GM23338 (cell line): Measurements from ENCODE around the gene ZNF22. TPM values are rescaled to one million over a fixed set of nuclear protein-coding genes. Genes with fewer than 3 reads are reported as not detected.

ENCODE experiments used
- ATAC-seq: fragments of 200-7000 bp; cut with Tn5 transposase; 3 replicates; pipeline ENCODE4 v1.9.1; 2020
- DNase-seq: peaks from one replicate; pipeline ENCODE4 v3.0.0-alpha.2; 2015; ENCODE audit warnings: low spot score
- H2AFZ ChIP-seq: fragments of 200-600 bp; sonication (generic); 2 replicates; pipeline ENCODE4 v1.8.0; 2016; ENCODE audit warnings: antibody characterized with exemption, mild to moderate bottlenecking, moderate library complexity
- H3F3A ChIP-seq: fragments of 200-600 bp; sonication (generic); replicated peaks from 2 replicates; pipeline ENCODE4 v1.8.0; 2017; ENCODE audit warnings: antibody characterized with exemption, mixed run types, low read depth
- H3K27ac ChIP-seq: fragments of 200-600 bp; sonication (generic); 2 replicates; pipeline ENCODE4 v1.6.1; 2016; ENCODE audit warnings: low read depth
- H3K27me3 ChIP-seq: fragments of 200-600 bp; sonication (generic); 2 replicates; pipeline ENCODE4 v1.8.0; 2016; ENCODE audit warnings: mild to moderate bottlenecking, mixed run types, moderate library complexity; ENCODE audit not compliant: insufficient read depth
- H3K36me3 ChIP-seq: fragments of 200-600 bp; sonication (generic); 2 replicates; pipeline ENCODE4 v1.8.0; 2016; ENCODE audit warnings: mild to moderate bottlenecking; ENCODE audit not compliant: insufficient read depth
- H3K4me1 ChIP-seq: fragments of 200-600 bp; sonication (generic); 2 replicates; pipeline ENCODE4 v1.8.0; 2016; ENCODE audit warnings: mild to moderate bottlenecking, moderate library complexity; ENCODE audit not compliant: insufficient read depth
- H3K4me2 ChIP-seq: fragments of 200-600 bp; sonication (generic); 2 replicates; pipeline ENCODE4 v1.7.1; 2017; ENCODE audit warnings: mixed run types
- H3K4me3 ChIP-seq: fragments of 200-600 bp; sonication (generic); 2 replicates; pipeline ENCODE4 v1.6.1; 2016; ENCODE audit warnings: mixed run types
- H3K79me2 ChIP-seq: fragments of 200-600 bp; sonication (generic); replicated peaks from 2 replicates; pipeline ENCODE4 v1.8.0; 2017; ENCODE audit warnings: mild to moderate bottlenecking; ENCODE audit not compliant: insufficient read depth
- H3K9me2 ChIP-seq: fragments of 200-600 bp; sonication (generic); 2 replicates; pipeline ENCODE4 v1.8.0; 2017; ENCODE audit not compliant: insufficient read depth
- H4K20me1 ChIP-seq: fragments of 200-600 bp; sonication (generic); replicated peaks from 2 replicates; pipeline ENCODE4 v1.8.0; 2017; ENCODE audit warnings: mild to moderate bottlenecking; ENCODE audit not compliant: insufficient read depth
- H3K27ac Mint-ChIP-seq: 2 replicates; pipeline ENCODE4 v1.8.0; 2020; ENCODE audit warnings: inconsistent platforms, mild to moderate bottlenecking, moderate library complexity, mixed read lengths
- H3K27me3 Mint-ChIP-seq: 3 replicates; pipeline ENCODE4 v1.8.0; 2022; ENCODE audit warnings: low read depth, mild to moderate bottlenecking, moderate library complexity, mixed read lengths, inconsistent platforms; ENCODE audit not compliant: insufficient read depth, poor library complexity
- H3K36me3 Mint-ChIP-seq: 3 replicates; pipeline ENCODE4 v1.8.0; 2021; ENCODE audit warnings: low read depth, mild to moderate bottlenecking, inconsistent platforms, moderate library complexity, mixed read lengths
- H3K4me1 Mint-ChIP-seq: 3 replicates; pipeline ENCODE4 v1.8.0; 2020; ENCODE audit warnings: mild to moderate bottlenecking, inconsistent platforms, mixed read lengths
- H3K4me3 Mint-ChIP-seq: 3 replicates; pipeline ENCODE4 v1.8.0; 2021; ENCODE audit warnings: moderate library complexity, mild to moderate bottlenecking, inconsistent platforms, mixed read lengths
- H3K9me3 Mint-ChIP-seq: 3 replicates; pipeline ENCODE4 v1.8.0; 2020; ENCODE audit warnings: moderate library complexity, mild to moderate bottlenecking, inconsistent platforms, mixed read lengths
- CREB1 ChIP-seq: fragments of 250-450 bp; sonication (Bioruptor Pico); IDR thresholded peaks from 2 replicates; pipeline ENCODE4 v1.5.0; 2020; ENCODE audit warnings: low read depth, mild to moderate bottlenecking, moderate library complexity
- CTCF ChIP-seq, 2 experiments: fragments of 200-600 bp in 1 of 2; sonication (generic) in 1 of 2; conservative IDR thresholded peaks; 2 replicates each; pipeline versions ENCODE4 v1.5.1 to v1.6.1; 2016 to 2017; ENCODE audit warnings: antibody characterized with exemption in 2 of 2, low read depth in 2 of 2, mild to moderate bottlenecking in 2 of 2, moderate library complexity in 1 of 2
- ETS1 ChIP-seq: IDR thresholded peaks from 2 replicates; pipeline ENCODE4 v1.6.1; 2016; ENCODE audit warnings: antibody characterized with exemption
- EZH2 ChIP-seq: fragments of 200-600 bp; sonication (generic); IDR thresholded peaks from one replicate; pipeline ENCODE4 v1.8.0; 2017; ENCODE audit warnings: antibody characterized with exemption, mild to moderate bottlenecking, low read depth; ENCODE audit not compliant: unreplicated experiment
- EZH2phosphoT487 ChIP-seq: fragments of 200-600 bp; sonication (generic); IDR thresholded peaks from one replicate; pipeline ENCODE4 v1.8.1; 2018; ENCODE audit warnings: antibody characterized with exemption; ENCODE audit not compliant: unreplicated experiment
- JUNB ChIP-seq: IDR thresholded peaks from one replicate; pipeline ENCODE4 v1.6.1; 2016; ENCODE audit warnings: antibody characterized with exemption; ENCODE audit not compliant: unreplicated experiment
- NANOG ChIP-seq: IDR thresholded peaks from 2 replicates; pipeline ENCODE4 v1.6.1; 2016; ENCODE audit warnings: antibody characterized with exemption, borderline replicate concordance
- POLR2AphosphoS5 ChIP-seq: IDR thresholded peaks from 2 replicates; pipeline ENCODE4 v1.6.1; 2016; ENCODE audit warnings: antibody characterized with exemption, low read depth
- STAT1 ChIP-seq: IDR thresholded peaks from one replicate; pipeline ENCODE4 v1.6.1; 2016; ENCODE audit warnings: antibody characterized with exemption; ENCODE audit not compliant: unreplicated experiment
- ZNF114 ChIP-seq: fragments of 250-450 bp; sonication (Bioruptor Pico); IDR thresholded peaks from 2 replicates; pipeline ENCODE4 v1.5.0; 2020; ENCODE audit warnings: mild to moderate bottlenecking, moderate library complexity
- ZNF331 ChIP-seq: fragments of 250-450 bp; sonication (Bioruptor Pico); IDR thresholded peaks from 2 replicates; pipeline ENCODE4 v1.5.0; 2020; ENCODE audit warnings: low read depth, mild to moderate bottlenecking, moderate library complexity
- ZNF462 ChIP-seq: fragments of 250-450 bp; sonication (Bioruptor Pico); IDR thresholded peaks from 2 replicates; pipeline ENCODE4 v1.5.0; 2020; ENCODE audit warnings: mild to moderate bottlenecking, moderate library complexity
- polyA plus RNA-seq: library from polyadenylated mRNA; unstranded; fragments of >200 nt; fragmentation: Nextera tagmentation; extraction: Ambion mirVana; gene quantifications from 2 replicates; pipeline ENCODE4 v1.2.1, GENCODE V29; 2016
- total RNA-seq: library from RNA; depleted of rRNA; stranded (reverse); fragments of >200 nt; shearing (Covaris generic); gene quantifications from 2 replicates; pipeline ENCODE4 v1.2.3, GENCODE V29; 2014
- TF ChIP-seq, protein P1 (sequence below): IDR thresholded peaks from one replicate; pipeline ENCODE4 v1.6.1; 2018; ENCODE audit warnings: antibody characterized with exemption; ENCODE audit not compliant: unreplicated experiment

Gene ZNF22
- total and polyA plus RNA-seq, 2 experiments from 2014 or later = 40.5 to 81.8 TPM

GRCh38 chr10:44995581-44995913 lies 5.2 kb upstream of the ZNF22 start:
- Histone ChIP-seq H3K9me2 (no peaks in the 10 kb centered on the region), H3K4me3 (no peak overlapping the region), H3K27me3 (no peaks in the 10 kb centered on the region), H3K27ac (no peak overlapping the region), H3K4me1 (peaks cover 21% of the 10 kb centered on the region), H2AFZ (no peak overlapping the region), H3K4me2 (no peak overlapping the region), H3F3A (0 out of 2 replicates have a peak, but pooled peaks cover 7% of the 10 kb centered on the region), H3K36me3 (no peaks in the 10 kb centered on the region), H4K20me1 (no peaks in the 10 kb centered on the region), H3K79me2 (no peaks in the 10 kb centered on the region)
- no peak for ATAC-seq
- H3K4me3 Mint-ChIP-seq = no peak overlapping the region
- no peak for DNase-seq
- no peak for TF ChIP-seq ETS1
- no peak for TF ChIP-seq POLR2AphosphoS5
- no peak for TF ChIP-seq JUNB
- TF ChIP-seq ZNF462 (CRISPR knock-in tag) = no peak
- TF ChIP-seq CTCF (conservative IDR thresholded peaks at IDR 0.05; ENCODE audit: low read depth in 2 of 2) = no peak
- TF ChIP-seq NANOG = no peak
- TF ChIP-seq ZNF114 (CRISPR knock-in tag) = no peak
- TF ChIP-seq CREB1 (CRISPR knock-in tag) = no peak
- no peak for TF ChIP-seq STAT1
- no peak for TF ChIP-seq ZNF331 (CRISPR knock-in tag)
- TF ChIP-seq EZH2 = no peak
- TF ChIP-seq EZH2phosphoT487 = no peak
- TF ChIP-seq, protein P1, sequence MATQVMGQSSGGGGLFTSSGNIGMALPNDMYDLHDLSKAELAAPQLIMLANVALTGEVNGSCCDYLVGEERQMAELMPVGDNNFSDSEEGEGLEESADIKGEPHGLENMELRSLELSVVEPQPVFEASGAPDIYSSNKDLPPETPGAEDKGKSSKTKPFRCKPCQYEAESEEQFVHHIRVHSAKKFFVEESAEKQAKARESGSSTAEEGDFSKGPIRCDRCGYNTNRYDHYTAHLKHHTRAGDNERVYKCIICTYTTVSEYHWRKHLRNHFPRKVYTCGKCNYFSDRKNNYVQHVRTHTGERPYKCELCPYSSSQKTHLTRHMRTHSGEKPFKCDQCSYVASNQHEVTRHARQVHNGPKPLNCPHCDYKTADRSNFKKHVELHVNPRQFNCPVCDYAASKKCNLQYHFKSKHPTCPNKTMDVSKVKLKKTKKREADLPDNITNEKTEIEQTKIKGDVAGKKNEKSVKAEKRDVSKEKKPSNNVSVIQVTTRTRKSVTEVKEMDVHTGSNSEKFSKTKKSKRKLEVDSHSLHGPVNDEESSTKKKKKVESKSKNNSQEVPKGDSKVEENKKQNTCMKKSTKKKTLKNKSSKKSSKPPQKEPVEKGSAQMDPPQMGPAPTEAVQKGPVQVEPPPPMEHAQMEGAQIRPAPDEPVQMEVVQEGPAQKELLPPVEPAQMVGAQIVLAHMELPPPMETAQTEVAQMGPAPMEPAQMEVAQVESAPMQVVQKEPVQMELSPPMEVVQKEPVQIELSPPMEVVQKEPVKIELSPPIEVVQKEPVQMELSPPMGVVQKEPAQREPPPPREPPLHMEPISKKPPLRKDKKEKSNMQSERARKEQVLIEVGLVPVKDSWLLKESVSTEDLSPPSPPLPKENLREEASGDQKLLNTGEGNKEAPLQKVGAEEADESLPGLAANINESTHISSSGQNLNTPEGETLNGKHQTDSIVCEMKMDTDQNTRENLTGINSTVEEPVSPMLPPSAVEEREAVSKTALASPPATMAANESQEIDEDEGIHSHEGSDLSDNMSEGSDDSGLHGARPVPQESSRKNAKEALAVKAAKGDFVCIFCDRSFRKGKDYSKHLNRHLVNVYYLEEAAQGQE = no peak
- peaks cover 6% of the 10 kb centered on the region; the same call in 1 of the 3 replicates for H3K36me3 Mint-ChIP-seq
- H3K27ac Mint-ChIP-seq = no peak overlapping the region
- H3K9me3 Mint-ChIP-seq = peaks cover 5% of the 10 kb centered on the region; the same call in 1 of the 3 replicates
- H3K4me1 Mint-ChIP-seq = peaks cover 50% of the 10 kb centered on the region
- H3K27me3 Mint-ChIP-seq = peaks cover 12% of the 10 kb centered on the region
